Left ventricle myocardium superior (tissue), 1 donor: ENCODE data around the gene IL4R. TPM values are rescaled to one million over a fixed set of nuclear protein-coding genes. Genes with fewer than 3 reads are reported as not detected.
"Not testable (repeated sequence)": the region's sequence is repeated elsewhere in the genome, so short reads cannot be mapped to it uniquely, and the experiment has no call there.

Experiments
- ATAC-seq: fragments of 200-7000 bp; cut with Tn5 transposase; one replicate; pipeline ENCODE4 v1.9.1; 2020; ENCODE audit warnings: mild to moderate bottlenecking, moderate library complexity
- DNase-seq: peaks from one replicate; pipeline ENCODE4 v3.0.0-alpha.2; 2020
- intact Hi-C: fragments of 100-400 bp; cut with micrococcal nuclease; formaldehyde crosslinking; loops from one replicate; pipeline ENCODE4 v1.11.0; 2022
- total RNA-seq: library from RNA; stranded (reverse); fragmentation: NEBNext Ultra II Directional; extraction: Animal tissue kit (Norgen Biotek cat#: 25700); gene quantifications from one replicate; pipeline ENCODE4 v1.2.1, GENCODE V29; 2021
- donor health status: DM: no; HTN: yes; CAD: no; lungs with severe emphysema.

The IL4R gene
- total RNA-seq, 1 donor from 2014 or later, result 9.8 TPM

DNA sequence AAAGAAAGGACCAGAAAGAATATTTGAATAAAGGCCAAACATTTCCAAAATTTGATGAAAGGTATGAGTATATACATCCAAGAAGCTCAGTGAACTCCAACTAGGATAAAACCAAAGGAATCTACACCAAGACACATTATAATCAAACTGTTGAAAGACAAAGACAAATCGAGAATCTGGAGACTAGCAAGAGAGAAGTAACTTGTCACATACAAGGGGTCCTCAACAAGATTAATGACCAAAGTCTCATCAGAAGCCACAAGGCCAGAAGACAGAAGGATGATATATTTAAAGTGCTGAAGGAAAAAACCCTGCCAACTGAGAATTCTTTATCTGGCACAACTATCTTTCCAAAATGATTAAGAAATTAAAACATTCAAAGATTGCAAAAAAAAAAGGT lies 78.9 kb downstream of the IL4R start:
- no peak for DNase-seq
- ATAC-seq, result no peak
- intact Hi-C loops, result loop anchor here (10.0 kb wide), 1 partner anchor 1278 kb away; no protein-coding TSS in a partner anchor

DNA sequence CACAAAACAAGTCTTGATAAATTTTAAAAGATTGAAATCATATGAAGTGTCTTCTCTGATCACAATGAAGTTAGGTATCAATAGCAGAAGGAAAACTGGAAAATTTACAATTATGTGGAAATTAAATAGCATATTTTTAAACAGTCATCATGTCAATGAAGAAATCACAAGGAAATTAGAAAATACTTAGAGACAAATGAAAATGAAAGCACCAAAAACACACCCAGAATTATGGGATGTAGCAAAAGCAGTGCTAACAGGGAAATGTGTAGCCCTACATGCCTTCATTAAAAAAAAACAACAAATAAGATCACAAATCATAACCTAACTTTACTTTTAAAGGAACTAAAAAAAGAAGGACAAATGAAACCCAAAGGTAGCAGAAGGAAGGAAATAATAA lies 80.7 kb downstream of the IL4R start:
- intact Hi-C loops, result loop anchor here (10.0 kb wide), 1 partner anchor 1280 kb away; no protein-coding TSS in a partner anchor

GRCh38 chr16:27398341-27398893 lies 84.6 kb downstream of the IL4R start:
- DNase-seq, ATAC-seq: not testable (repeated sequence)
- intact Hi-C loops, result loop anchor here (10.0 kb wide), 1 partner anchor 1284 kb away; no protein-coding TSS in a partner anchor

More for the DNA sequence above, 80.7 kb downstream of the IL4R start:
- ATAC-seq (no peak), DNase-seq (no peak)

- intact Hi-C loops, result loop anchor here (10.0 kb wide), 1 partner anchor 1284 kb away; no protein-coding TSS in a partner anchor
- no peak for DNase-seq
- no peak for ATAC-seq
Measured at GRCh38 chr16:27398894-27399853, 85.4 kb downstream of the IL4R start.

DNA sequence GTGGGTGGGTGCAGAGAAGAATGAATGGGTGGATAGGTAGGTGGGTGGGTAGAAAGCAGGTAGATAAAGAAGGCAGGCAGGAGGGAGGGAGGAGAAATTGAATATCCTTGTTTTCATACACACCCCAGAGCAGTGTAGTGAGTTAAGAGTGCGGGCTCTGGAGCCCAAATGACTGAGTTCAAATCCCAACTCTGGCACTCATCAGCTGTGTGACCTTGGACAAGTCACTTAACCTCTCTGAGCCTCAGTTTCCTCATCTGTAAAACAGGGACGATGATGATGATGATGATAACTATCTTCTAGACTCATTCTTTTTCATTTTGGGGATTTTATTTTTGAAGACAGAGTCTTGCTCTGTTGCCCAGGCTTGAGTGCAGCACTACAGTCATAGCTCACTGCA lies 86.2 kb downstream of the IL4R start:
- ATAC-seq (no peak), DNase-seq (no peak)
- intact Hi-C loops, result loop anchor here (10.0 kb wide), 1 partner anchor 1285 kb away; no protein-coding TSS in a partner anchor

DNA sequence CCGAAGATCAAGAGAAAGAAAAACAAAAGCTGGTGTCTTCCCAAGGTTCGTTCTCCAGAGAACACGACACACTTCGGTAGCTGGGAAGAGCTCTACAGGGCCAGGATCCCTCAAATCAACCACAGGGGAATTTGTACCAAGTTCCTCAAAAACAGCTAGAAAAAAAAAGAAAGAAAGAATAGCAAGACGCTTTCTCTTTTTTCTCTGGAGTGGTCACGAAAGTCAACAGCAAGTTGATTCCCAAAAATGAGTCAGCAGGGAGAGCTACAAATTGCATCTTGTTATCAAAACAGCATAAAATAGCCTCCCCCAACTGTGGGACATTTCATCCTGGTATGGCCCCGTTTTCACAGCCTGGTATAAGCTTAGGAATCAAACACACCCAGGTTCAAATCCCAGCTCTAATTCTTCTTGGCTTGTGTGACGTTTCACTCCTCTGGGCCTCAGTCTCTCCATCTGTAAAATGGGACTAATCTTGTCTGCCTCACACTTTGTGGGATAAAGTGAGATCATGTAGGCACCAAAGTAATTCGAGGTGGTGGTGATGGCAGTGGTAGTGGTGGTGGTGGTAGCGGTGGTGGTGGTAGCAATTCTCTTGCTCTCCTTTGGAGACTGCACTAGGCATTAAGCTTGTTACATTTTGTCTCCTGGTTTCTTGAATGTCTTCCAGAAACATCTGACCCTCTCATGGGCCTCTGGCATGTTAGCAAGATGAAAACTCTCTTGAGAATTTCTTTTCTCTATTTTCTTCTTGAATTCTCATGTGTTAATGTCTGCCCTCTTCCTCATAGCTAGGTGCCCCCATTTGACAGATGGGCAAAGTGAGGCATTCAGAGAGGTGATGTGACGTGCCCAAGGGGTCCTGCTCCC lies 87.2 kb downstream of the IL4R start:
- DNase-seq, result no peak
- intact Hi-C loops, result no loop called here
- ATAC-seq, result no peak

GRCh38 chr16:27401768-27402568 lies 88.2 kb downstream of the IL4R start, which contains the start of gene IL21R:
TSS of gene IL21R (plus strand) at chr16:27402174. CDS start at chr16:27430072, 27,898 bp downstream.
- intact Hi-C loops, result no loop called here
- DNase-seq (peak; percentile 84), ATAC-seq (peak; percentile 88)

DNA sequence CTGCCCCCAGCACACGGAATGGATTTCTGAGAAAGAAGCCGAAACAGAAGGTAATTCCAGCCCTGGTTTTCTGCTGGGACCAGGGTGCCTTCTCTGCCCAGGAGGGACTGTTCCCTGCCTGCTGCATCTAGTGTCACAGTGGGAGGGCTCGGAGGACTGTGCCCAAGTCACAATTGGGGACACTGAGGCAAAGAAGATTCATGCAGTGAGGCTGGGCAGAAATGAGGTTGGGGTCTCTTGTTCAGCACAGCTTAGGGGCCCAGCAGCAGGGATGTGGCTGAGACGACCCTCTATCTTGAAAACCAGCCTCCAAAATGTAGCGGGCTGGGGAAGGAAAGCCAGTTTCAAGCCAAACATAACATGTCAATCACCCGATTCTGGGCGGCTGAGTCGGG lies 88.8 kb downstream of the IL4R start:
- intact Hi-C loops, result no loop called here
- ATAC-seq (no peak), DNase-seq (no peak)

GRCh38 chr16:27402964-27403600 lies 89.3 kb downstream of the IL4R start:
- intact Hi-C loops, result no loop called here
- DNase-seq, result no peak

GRCh38 chr16:27403601-27403992 lies 89.8 kb downstream of the IL4R start:
- DNase-seq (no peak), ATAC-seq (no peak)
- intact Hi-C loops, result no loop called here

More at GRCh38 chr16:27402964-27403600, 89.3 kb downstream of the IL4R start:
- no peak for ATAC-seq

DNA sequence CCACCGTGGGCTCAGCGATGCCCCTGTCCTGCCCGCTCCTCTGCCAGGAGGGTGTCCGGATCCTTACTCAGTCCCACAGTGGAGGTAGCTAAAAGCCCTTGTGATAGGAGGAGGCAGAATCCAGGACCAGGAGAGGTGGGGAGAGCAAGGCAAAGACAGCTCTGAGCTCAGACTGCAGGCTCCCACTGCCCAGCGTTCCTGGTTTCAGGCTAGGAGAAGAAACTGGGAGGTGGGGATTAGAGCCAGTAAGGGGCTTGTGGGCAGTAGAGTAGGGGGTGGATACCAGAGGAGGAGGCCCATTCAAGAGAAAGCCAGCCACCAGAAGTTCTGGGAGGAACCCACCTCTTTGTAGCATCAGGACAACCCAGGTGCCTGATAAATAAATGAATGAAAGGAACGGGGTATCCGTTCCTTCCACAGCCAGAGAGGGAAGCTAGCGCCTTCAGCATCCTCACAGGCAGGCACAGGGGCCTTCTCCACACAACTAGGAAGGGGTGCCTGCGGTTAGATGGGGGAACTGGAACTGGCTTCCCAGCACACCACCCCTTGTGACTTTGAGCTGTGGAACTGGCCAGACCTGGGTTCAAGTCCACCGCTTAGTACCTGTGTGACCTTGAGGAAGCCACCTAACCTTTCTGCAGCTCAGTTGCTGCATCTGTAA lies 90.5 kb downstream of the IL4R start:
- ATAC-seq (no peak), DNase-seq (no peak)
- intact Hi-C loops, result no loop called here

DNA sequence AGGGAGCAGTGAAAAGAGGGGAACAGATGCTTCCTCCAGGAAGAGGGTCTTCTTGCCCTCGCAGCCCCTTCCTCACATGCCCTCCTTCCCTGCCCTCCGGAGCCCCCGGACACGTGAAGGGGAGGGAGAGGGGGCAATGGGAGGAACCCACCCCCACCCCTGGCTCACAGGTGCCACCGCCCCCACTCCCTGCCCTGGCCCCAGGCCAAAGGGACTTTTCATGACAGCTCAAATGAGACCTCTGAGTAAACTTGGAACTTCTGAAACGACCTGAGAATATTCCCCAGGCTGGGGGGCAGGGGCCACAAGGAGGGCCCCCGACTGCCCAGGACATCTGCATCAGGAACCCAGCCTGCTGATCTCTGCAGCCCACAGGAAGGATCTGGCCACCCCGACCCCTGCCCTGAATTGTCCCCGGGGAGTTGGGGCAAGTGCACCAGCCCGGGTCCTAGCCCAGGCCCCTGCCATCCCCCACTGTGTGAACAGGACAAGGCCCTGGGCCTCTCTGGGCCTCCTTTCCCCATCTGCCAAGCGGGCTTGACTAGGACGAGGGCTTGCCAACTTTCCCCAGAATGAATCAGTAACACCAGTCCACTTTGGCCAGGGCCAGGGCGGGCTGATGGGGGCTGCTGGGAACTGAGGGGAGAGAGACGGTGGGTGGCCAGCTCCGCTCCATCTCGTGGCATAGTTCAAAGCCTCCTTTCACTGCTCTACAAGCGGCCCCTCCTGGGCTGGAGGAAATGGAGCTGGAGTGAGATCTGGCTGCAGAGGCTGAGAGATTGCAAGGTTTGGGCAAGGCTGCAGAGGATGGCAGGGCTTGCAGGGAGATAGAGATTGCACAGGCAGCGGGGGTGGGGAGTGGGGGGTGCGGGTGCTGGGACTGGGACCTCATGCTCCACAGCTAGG lies 92.0 kb downstream of the IL4R start:
- DNase-seq (no peak), ATAC-seq (no peak)
- intact Hi-C loops, result no loop called here

DNA sequence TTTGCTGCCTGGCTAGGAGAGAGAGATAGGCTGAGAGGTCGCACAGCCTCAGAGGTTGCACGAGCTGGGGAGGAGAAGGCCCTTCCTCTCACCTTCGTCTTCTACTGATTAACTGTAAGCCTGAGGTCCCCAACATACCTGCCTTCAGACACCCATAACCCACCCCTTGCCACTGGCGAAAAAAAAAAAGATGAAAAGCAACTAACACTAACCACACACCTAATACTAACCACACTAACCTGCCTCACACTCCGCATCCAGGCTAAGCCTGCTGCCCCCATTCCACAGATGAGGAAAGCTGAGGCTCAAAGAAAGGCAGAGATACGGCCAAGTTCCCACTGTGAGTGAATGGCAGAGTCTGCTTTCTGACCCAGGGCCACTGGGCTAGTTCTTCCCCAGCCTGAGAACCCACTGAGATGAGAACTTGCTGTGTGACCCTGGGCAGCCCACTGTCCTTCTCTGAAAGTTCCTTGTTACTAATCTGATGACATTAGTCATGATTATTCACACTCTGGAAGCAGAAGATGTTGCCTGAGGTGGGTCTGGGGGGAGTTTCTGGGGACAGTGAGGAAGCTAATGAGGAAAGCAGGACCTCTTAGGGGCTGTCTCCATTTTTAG lies 92.8 kb downstream of the IL4R start:
- DNase-seq (no peak), ATAC-seq (no peak)
- intact Hi-C loops, result no loop called here

DNA sequence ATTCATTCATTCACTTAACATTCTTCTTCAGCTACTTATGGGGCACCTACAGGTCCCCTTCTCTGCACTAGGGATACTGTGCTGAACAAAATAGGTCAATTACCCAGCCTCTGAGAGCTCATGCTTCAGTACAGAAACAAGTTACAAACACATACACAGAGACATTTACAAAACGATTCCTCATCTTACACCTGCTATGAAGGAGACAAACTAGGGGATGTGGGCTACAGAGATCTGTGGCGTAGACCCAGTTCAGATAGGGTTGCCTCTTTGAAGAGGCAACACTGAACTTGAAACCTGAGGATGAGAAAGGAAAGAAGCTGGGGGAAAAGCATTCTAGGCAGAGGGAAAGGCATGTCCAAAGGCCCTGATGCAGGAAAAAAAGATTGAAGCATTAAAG lies 93.4 kb downstream of the IL4R start:
- no peak for DNase-seq
- ATAC-seq, result no peak
- intact Hi-C loops, result no loop called here

DNA sequence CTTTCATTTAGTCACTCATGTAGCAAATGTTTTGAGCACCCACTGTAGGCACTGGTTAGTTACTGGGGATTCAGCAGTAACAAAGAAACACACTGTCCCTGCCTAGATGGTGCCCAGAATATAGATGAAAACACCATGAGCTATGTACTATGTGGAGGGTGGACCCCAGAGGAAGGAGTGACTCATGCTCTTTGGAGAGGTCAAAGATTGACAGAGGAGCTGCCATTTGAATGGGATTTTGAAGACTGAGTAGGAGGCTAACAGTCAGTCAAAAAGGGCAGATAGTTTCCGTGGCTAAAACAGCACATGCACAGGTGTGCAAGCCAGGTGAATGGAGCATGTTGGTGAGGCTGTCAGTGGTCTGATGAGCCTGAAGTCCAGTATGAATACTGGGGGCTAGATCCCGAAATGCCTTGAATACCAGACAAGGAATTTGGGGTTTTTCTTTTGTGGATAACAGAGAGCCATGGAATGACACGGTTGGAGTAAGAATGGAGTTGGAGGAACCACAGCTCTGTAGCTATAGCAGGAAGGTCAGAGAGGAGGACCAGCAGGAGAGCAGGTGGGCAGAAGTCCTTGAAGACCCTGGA lies 94.3 kb downstream of the IL4R start:
- no peak for DNase-seq
- no peak for ATAC-seq
- intact Hi-C loops, result no loop called here

DNA sequence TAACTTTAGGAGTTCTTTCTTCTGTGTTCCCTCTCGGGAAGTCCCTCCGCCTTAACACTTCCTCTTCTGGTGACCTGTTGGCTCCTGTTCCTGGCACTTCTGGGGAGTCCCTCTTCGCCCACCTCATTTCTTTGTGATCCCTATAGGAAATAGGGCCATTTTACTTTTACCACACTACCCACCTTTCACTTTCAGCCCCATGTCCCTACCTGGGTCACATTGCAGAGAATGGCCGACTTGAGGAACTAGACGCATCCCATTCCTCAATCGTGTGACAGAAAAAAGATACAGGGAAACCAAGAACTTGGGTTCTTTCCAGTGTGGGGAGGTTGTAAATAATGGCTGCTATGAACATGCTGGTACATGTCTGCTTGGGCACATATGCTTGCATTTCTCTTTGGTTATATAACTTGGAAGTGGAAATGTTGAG lies 94.8 kb downstream of the IL4R start:
- no peak for ATAC-seq
- intact Hi-C loops, result no loop called here
- no peak for DNase-seq
